LNCaP clone FGC (cell line): ENCODE measurements around the gene NOTCH2.

Experiments
- DNase-seq: peaks from one replicate; pipeline ENCODE4 v3.0.0-alpha.2; 2011; ENCODE audit warnings: low read depth
- H3K4me3 ChIP-seq: 2 replicates; pipeline ENCODE4 v1.5.1; 2011; ENCODE audit warnings: mild to moderate bottlenecking, low read depth, low read length, control low read depth
- CTCF ChIP-seq: IDR thresholded peaks from 2 replicates; pipeline ENCODE4 v1.5.1; 2012; ENCODE audit warnings: mild to moderate bottlenecking; ENCODE audit not compliant: control insufficient read depth, insufficient read depth; ENCODE audit errors: extremely low read depth

NOTCH2 gene

GRCh38 chr1:119966681-119967080 is 102.8 kb downstream of the NOTCH2 start:
- H3K4me3 ChIP-seq = no peak overlapping the region
- DNase-seq = no peak
- no peak for TF ChIP-seq CTCF

GRCh38 chr1:119966020-119966419 is 103.4 kb downstream of the NOTCH2 start:
- TF ChIP-seq CTCF = no peak
- no peak overlapping the region for H3K4me3 ChIP-seq
- DNase-seq = no peak

- H3K4me3 ChIP-seq = no peak overlapping the region
- DNase-seq = no peak
- TF ChIP-seq CTCF = no peak
Observed at GRCh38 chr1:119964673-119965363, 104.6 kb downstream of the NOTCH2 start.

DNA sequence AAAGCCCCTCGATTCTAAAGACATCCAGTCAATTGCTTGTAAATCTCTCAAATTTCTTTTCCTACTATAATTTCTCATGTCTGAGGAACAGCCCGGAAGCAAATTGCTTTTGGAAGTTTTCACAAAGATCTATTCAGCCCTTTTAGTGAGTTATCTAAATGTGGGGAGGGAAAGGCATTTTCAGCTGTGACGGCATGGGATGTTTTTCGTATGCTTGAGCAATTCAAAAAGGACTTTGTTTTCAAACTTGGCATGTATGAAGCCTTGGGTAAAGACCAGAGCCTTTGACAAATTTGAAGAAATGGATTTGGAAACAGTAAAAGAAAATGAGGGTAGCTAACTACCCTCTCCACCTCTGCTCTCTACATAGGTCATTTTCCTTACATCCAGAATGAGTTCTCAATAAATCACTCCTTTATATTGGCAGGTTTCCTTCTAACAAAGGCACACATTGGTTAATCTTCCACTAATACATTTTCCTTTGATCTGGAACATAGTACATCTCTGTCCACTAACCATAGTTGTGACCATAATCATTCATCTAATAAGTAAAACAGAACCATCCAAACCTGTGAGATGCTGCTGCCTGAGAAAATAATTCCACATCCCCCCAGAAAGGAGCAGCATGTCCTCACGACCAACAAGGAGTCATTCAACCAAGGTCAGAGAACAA is 107.0 kb downstream of the NOTCH2 start:
- DNase-seq = no peak
- H3K4me3 ChIP-seq = no peak overlapping the region
- no peak for TF ChIP-seq CTCF

DNA sequence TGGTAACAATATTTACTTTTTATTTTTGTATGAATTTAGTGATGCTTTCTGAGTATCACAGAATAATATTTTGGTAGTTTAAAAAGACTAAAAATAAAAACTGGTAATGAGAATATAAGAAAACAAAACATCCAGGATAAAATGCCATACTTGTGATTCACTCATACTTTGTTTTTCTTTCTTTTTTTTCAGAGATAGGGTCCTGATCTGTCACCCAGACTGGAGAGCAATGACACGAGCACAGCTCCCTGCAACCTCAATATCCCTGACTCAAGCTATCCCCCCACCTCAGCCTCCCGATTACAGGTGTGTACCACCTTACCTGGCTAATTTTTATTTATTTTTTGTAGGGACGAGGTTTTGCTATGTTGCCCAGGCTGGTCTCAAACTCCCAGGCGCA is 109.0 kb downstream of the NOTCH2 start:
- DNase-seq = no peak
- TF ChIP-seq CTCF = no peak

GRCh38 chr1:119959268-119960220 is 109.9 kb downstream of the NOTCH2 start:
- no peak overlapping the region for H3K4me3 ChIP-seq
- TF ChIP-seq CTCF = no peak
- DNase-seq = no peak

More for the DNA sequence above, 109.0 kb downstream of the NOTCH2 start:
- H3K4me3 ChIP-seq = no peak overlapping the region
